Fibroblast of lung (primary cell): ENCODE measurements around the gene PANK4. TPM values are rescaled to one million over a fixed set of nuclear protein-coding genes. Genes with fewer than 3 reads are reported as not detected.

Experiments used
- DNase-seq, 2 donors: peaks; one replicate each; pipeline versions ENCODE4 v3.0.0 to v3.0.0-alpha.2; 2010; ENCODE audit warnings: low read depth in 2 of 2
- H2AFZ ChIP-seq: 2 replicates; pipeline ENCODE4 v1.5.1; 2012; ENCODE audit warnings: low read length, control low read depth, inconsistent platforms
- H3K27ac ChIP-seq: 2 replicates; pipeline ENCODE4 v1.5.1; 2011; ENCODE audit warnings: low read length, control low read depth; ENCODE audit not compliant: insufficient read depth
- H3K27me3 ChIP-seq: 2 replicates; pipeline ENCODE4 v1.5.1; 2011; ENCODE audit warnings: mild to moderate bottlenecking, low read length; ENCODE audit not compliant: control insufficient read depth, insufficient read depth
- H3K36me3 ChIP-seq: 2 replicates; pipeline ENCODE4 v1.5.1; 2011; ENCODE audit warnings: low read length; ENCODE audit not compliant: control insufficient read depth, insufficient read depth
- H3K4me1 ChIP-seq: 2 replicates; pipeline ENCODE4 v1.5.1; 2011; ENCODE audit warnings: low read length; ENCODE audit not compliant: control insufficient read depth, insufficient read depth; ENCODE audit errors: extremely low read depth
- H3K4me2 ChIP-seq: 2 replicates; pipeline ENCODE4 v1.5.1; 2011; ENCODE audit warnings: low read length, control low read depth; ENCODE audit not compliant: insufficient read depth; ENCODE audit errors: extremely low read depth
- H3K4me3 ChIP-seq, 4 experiments: fragments of 200-600 bp in 1 of 4; sonication (generic) in 1 of 4; replicated peaks in 1 of 4; 2 replicates each; pipeline ENCODE4 v1.5.1; 2011 to 2016; ENCODE audit warnings: low read length in 4 of 4, low read depth in 3 of 4, mild to moderate bottlenecking in 3 of 4, control low read depth in 2 of 4, inconsistent platforms in 1 of 4, mixed read lengths in 1 of 4; ENCODE audit not compliant: insufficient read depth in 1 of 4; ENCODE audit errors: control extremely low read depth in 1 of 4
- H3K79me2 ChIP-seq: 2 replicates; pipeline ENCODE4 v1.5.1; 2012; ENCODE audit warnings: mild to moderate bottlenecking, low read length, inconsistent platforms; ENCODE audit not compliant: control insufficient read depth, insufficient read depth
- H3K9ac ChIP-seq: 2 replicates; pipeline ENCODE4 v1.5.1; 2011; ENCODE audit warnings: mild to moderate bottlenecking, low read length, control low read depth; ENCODE audit not compliant: insufficient read depth
- H3K9me3 ChIP-seq: 2 replicates; pipeline ENCODE4 v1.5.1; 2012; ENCODE audit warnings: low read depth, low read length; ENCODE audit not compliant: control insufficient read depth, insufficient read depth
- H4K20me1 ChIP-seq: 2 replicates; pipeline ENCODE4 v1.5.1; 2011; ENCODE audit warnings: low read length; ENCODE audit not compliant: control insufficient read depth, insufficient read depth; ENCODE audit errors: extremely low read depth
- EZH2 ChIP-seq: IDR thresholded peaks from 2 replicates; pipeline ENCODE4 v1.5.1; 2012; ENCODE audit warnings: low read length, control low read depth, mild to moderate bottlenecking; ENCODE audit errors: missing control alignments
- polyA plus RNA-seq, 2 donors: library from polyadenylated mRNA; depleted of rRNA in 1 of 2; stranded (reverse) in 1 of 2; unstranded in 1 of 2; fragments of >200 nt; gene quantifications; 2 replicates each; pipeline ENCODE4 v1.2.1, GENCODE V29; 2011 to 2012; ENCODE audit warnings: missing spikeins in 1 of 2
- total RNA-seq: library from RNA; depleted of rRNA; stranded (reverse); fragments of >200 nt; gene quantifications from 2 replicates; pipeline ENCODE4 v1.2.1, GENCODE V29; 2014
- TF ChIP-seq, protein P1 (sequence below), 2 donors: IDR thresholded peaks in 1 of 2; conservative IDR thresholded peaks in 1 of 2; 1 replicate in 1 of 2; 2 replicates in 1 of 2; pipeline ENCODE4 v1.5.1; 2011 to 2012; ENCODE audit warnings: low read length in 2 of 2, control low read depth in 1 of 2, inconsistent platforms in 1 of 2, low read depth in 1 of 2, mild to moderate bottlenecking in 1 of 2

The PANK4 gene
- total and polyA plus RNA-seq, 2 donors (not counting 1 experiment from before 2014, with no cell fraction given): 8.5 to 17.0 TPM

DNA sequence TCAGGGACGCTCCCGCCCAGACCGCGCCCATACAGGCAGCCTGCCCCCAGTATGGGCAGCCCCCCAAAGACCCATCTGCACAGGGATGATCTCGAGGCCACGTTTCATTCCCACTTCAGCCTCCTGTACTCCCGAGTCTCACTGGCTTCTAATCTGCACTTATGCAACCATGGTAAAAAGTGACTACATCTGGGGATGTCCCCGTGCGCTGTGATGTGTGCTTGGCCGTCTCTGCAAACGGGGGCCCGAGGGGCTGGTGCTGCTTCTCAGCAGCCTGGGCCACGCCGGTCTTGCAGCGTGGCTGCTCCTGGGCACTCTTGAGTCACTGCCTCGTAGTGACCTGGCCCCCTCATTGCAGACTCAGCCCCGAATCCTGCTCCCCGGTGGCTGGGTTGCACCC lies 67.7 kb downstream of the PANK4 start:
- Histone ChIP-seq H3K4me2 (no peak overlapping the region), H3K9me3 (no peaks in the 10 kb centered on the region), H3K4me1 (no peaks in the 10 kb centered on the region), H3K27me3 (peaks cover 10% of the 10 kb centered on the region), H3K9ac (no peak overlapping the region), H3K4me3 (no peak overlapping the region), H4K20me1 (no peaks in the 10 kb centered on the region), H3K27ac (no peak overlapping the region), H3K36me3 (no peaks in the 10 kb centered on the region), H3K79me2 (no peaks in the 10 kb centered on the region), H2AFZ (no peak overlapping the region)
- no peak for DNase-seq
- TF ChIP-seq EZH2: no peak
- TF ChIP-seq, protein P1, sequence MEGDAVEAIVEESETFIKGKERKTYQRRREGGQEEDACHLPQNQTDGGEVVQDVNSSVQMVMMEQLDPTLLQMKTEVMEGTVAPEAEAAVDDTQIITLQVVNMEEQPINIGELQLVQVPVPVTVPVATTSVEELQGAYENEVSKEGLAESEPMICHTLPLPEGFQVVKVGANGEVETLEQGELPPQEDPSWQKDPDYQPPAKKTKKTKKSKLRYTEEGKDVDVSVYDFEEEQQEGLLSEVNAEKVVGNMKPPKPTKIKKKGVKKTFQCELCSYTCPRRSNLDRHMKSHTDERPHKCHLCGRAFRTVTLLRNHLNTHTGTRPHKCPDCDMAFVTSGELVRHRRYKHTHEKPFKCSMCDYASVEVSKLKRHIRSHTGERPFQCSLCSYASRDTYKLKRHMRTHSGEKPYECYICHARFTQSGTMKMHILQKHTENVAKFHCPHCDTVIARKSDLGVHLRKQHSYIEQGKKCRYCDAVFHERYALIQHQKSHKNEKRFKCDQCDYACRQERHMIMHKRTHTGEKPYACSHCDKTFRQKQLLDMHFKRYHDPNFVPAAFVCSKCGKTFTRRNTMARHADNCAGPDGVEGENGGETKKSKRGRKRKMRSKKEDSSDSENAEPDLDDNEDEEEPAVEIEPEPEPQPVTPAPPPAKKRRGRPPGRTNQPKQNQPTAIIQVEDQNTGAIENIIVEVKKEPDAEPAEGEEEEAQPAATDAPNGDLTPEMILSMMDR (conservative IDR thresholded peaks at IDR 0.05 in 1 of 2, IDR thresholded peaks at IDR 0.05 in 1 of 2; ENCODE audit: low read depth in 1 of 2, low read length in 2 of 2): no peak

Other genes with a start within 250 kb of the PANK4 start
- 10.3 and 10.6 TPM in 2 replicates for gene MORN1, start 135.0 kb downstream of the PANK4 start, total RNA-seq
- gene MORN1, start 135.0 kb downstream of the PANK4 start, polyA plus RNA-seq: 3.5 and 3.9 TPM in 2 replicates
- 58.3 and 76.1 TPM in 2 replicates for gene RER1, start 134.8 kb downstream of the PANK4 start, total RNA-seq
- 271 TPM in 2 replicates for gene RER1, start 134.8 kb downstream of the PANK4 start, polyA plus RNA-seq
- gene PEX10, start 114.0 kb downstream of the PANK4 start, total RNA-seq: 31.6 and 33.4 TPM in 2 replicates
- 15.4 and 19.0 TPM in 2 replicates for gene PEX10, start 114.0 kb downstream of the PANK4 start, polyA plus RNA-seq
- gene PLCH2, start 50.3 kb downstream of the PANK4 start, total RNA-seq: under 0.01 and 0.17 TPM in 2 replicates
- 0.02 and 0.10 TPM in 2 replicates for gene PLCH2, start 50.3 kb downstream of the PANK4 start, polyA plus RNA-seq
- not detected in 2 replicates for gene HES5, start 3.7 kb upstream of the PANK4 start, total RNA-seq
- gene HES5, start 3.7 kb upstream of the PANK4 start, polyA plus RNA-seq: not detected in 2 replicates
- 76.3 and 85.0 TPM in 2 replicates for gene TNFRSF14, start 29.8 kb upstream of the PANK4 start, total RNA-seq
- gene TNFRSF14, start 29.8 kb upstream of the PANK4 start, polyA plus RNA-seq: 9.9 and 15.2 TPM in 2 replicates
- gene PRXL2B, start 60.2 kb upstream of the PANK4 start, total RNA-seq: 8.0 and 11.7 TPM in 2 replicates
- 13.8 and 19.2 TPM in 2 replicates for gene PRXL2B, start 60.2 kb upstream of the PANK4 start, polyA plus RNA-seq
- gene MMEL1, start 106.4 kb upstream of the PANK4 start, total RNA-seq: 0.33 TPM in 1 of 2 replicates, not detected in the other
- gene MMEL1, start 106.4 kb upstream of the PANK4 start, polyA plus RNA-seq: 0.02 and 0.60 TPM in 2 replicates